GM12878 (cell line): Measurements from ENCODE around the gene GLUL. TPM values are rescaled to one million over a fixed set of nuclear protein-coding genes. Genes with fewer than 3 reads are reported as not detected.

Source experiments
- ATAC-seq: fragments of 200-7000 bp; cut with Tn5 transposase; 3 replicates; pipeline ENCODE4 v1.9.1; 2020; ENCODE audit warnings: mild to moderate bottlenecking, moderate library complexity
- BruUV-seq: library from RNA; stranded (reverse); fragments of 400-500 nt; replicated peaks from 2 replicates; lab custom pipeline; 2021; lab: Mats Ljungman, UMichigan
- CTCF ChIA-PET: fragments of 300-600 bp; sonication (Branson Sonifier 250); formaldehyde crosslinking; extraction: SDS; loops from one replicate; lab custom pipeline; 2021; ENCODE audit warnings: inconsistent platforms; lab: Yijun Ruan, JAX
- POLR2A ChIA-PET: fragments of 350-600 bp; formaldehyde crosslinking; extraction: SDS; loops from one replicate; lab custom pipeline; 2021; ENCODE audit warnings: inconsistent platforms; lab: Charles Lee
- RAD21 ChIA-PET: fragments of 300-600 bp; sonication (Branson Sonifier 250); formaldehyde crosslinking; loops from one replicate; lab custom pipeline; 2023; ENCODE audit warnings: antibody characterized with exemption; ENCODE audit not compliant: unreplicated experiment; lab: Charles Lee
- SMC1A ChIA-PET: fragments of 300-600 bp; sonication (Branson Sonifier 250); formaldehyde crosslinking; loops from one replicate; lab custom pipeline; 2023; ENCODE audit not compliant: unreplicated experiment, uncharacterized antibody; lab: Charles Lee
- DNase-seq: peaks from one replicate; pipeline ENCODE4 v3.0.0-alpha.2; 2011; ENCODE audit warnings: low read depth, low spot score
- FAIRE-seq: peaks from 3 replicates; lab custom pipeline; 2011; peaks lifted over from hg19 to GRCh38; lab: Jason Lieb, UNC
- H2AFZ ChIP-seq: 2 replicates; pipeline ENCODE4 v1.6.0; 2011; ENCODE audit warnings: low read depth, low read length, control low read depth; ENCODE audit not compliant: control insufficient read depth
- H3K27ac ChIP-seq: 2 replicates; pipeline ENCODE4 v1.5.1; 2011; ENCODE audit warnings: control low read depth; ENCODE audit not compliant: control insufficient read depth, insufficient read depth
- H3K27me3 ChIP-seq, 2 experiments: replicated peaks in 1 of 2; 2 replicates each; pipeline versions ENCODE4 v1.6.0 to v1.6.1; 2011; ENCODE audit warnings: low read length in 1 of 2; ENCODE audit not compliant: control insufficient read depth in 2 of 2, insufficient read depth in 2 of 2
- H3K36me3 ChIP-seq, 2 experiments: 2 replicates each; pipeline ENCODE4 v1.5.1; 2011; ENCODE audit warnings: low read length in 1 of 2; ENCODE audit not compliant: control insufficient read depth in 2 of 2, insufficient read depth in 2 of 2
- H3K4me1 ChIP-seq: 2 replicates; pipeline ENCODE4 v1.6.1; 2011; ENCODE audit warnings: mild to moderate bottlenecking, low read length, moderate library complexity, mixed read lengths; ENCODE audit not compliant: control insufficient read depth, insufficient read depth
- H3K4me2 ChIP-seq: 2 replicates; pipeline ENCODE4 v1.6.0; 2011; ENCODE audit warnings: control low read depth; ENCODE audit not compliant: control insufficient read depth, insufficient read depth
- H3K4me3 ChIP-seq: fragments of 200-600 bp; sonication (generic); 2 replicates; pipeline ENCODE4 v1.5.1; 2016
- H3K79me2 ChIP-seq: 2 replicates; pipeline ENCODE4 v1.6.0; 2011; ENCODE audit warnings: low read length; ENCODE audit not compliant: control insufficient read depth, insufficient read depth
- H3K9ac ChIP-seq: 2 replicates; pipeline ENCODE4 v1.8.0; 2011; ENCODE audit warnings: low read length, control low read depth, mixed read lengths; ENCODE audit not compliant: control insufficient read depth, insufficient read depth
- H3K9me3 ChIP-seq: replicated peaks from 3 replicates; pipeline ENCODE4 v1.5.1; 2011; ENCODE audit warnings: mild to moderate bottlenecking, low read length; ENCODE audit not compliant: control insufficient read depth, insufficient read depth
- H4K20me1 ChIP-seq: 2 replicates; pipeline ENCODE4 v1.6.0; 2011; ENCODE audit not compliant: control insufficient read depth, insufficient read depth
- BHLHE40 ChIP-seq, 2 experiments: fragments of 450-650 bp in 1 of 2; IDR thresholded peaks; 2 replicates each; pipeline ENCODE4 v1.6.1; 2011 to 2017; ENCODE audit warnings: low read depth in 2 of 2, borderline replicate concordance in 1 of 2, improper control_type of control experiment in 1 of 2, low read length in 1 of 2, mild to moderate bottlenecking in 1 of 2
- CREB1 ChIP-seq: IDR thresholded peaks from 2 replicates; pipeline ENCODE4 v1.6.1; 2012; ENCODE audit warnings: low read depth, mild to moderate bottlenecking, inconsistent platforms
- FOXM1 ChIP-seq: IDR thresholded peaks from 2 replicates; pipeline ENCODE4 v1.6.1; 2012; ENCODE audit warnings: low read depth, mild to moderate bottlenecking, inconsistent platforms, low read length, moderate library complexity
- IRF4 ChIP-seq: IDR thresholded peaks from 2 replicates; pipeline ENCODE4 v1.6.1; 2011; ENCODE audit warnings: low read depth, low read length
- IRF5 ChIP-seq: fragments of 450-650 bp; IDR thresholded peaks from 2 replicates; pipeline ENCODE4 v1.6.1; 2017; ENCODE audit warnings: borderline replicate concordance
- MEF2A ChIP-seq: IDR thresholded peaks from 2 replicates; pipeline ENCODE4 v1.6.1; 2011; ENCODE audit warnings: low read depth, mild to moderate bottlenecking, low read length, moderate library complexity; ENCODE audit not compliant: insufficient read depth
- MTA3 ChIP-seq: IDR thresholded peaks from 2 replicates; pipeline ENCODE4 v1.6.1; 2012; ENCODE audit warnings: low read length, inconsistent platforms, borderline replicate concordance
- NR2C2 ChIP-seq: IDR thresholded peaks from 2 replicates; pipeline ENCODE4 v1.6.1; 2011; ENCODE audit warnings: borderline replicate concordance, low read depth; ENCODE audit not compliant: control insufficient read depth, insufficient read length
- RAD21 ChIP-seq: IDR thresholded peaks from 2 replicates; pipeline ENCODE4 v1.6.1; 2011; ENCODE audit warnings: mild to moderate bottlenecking, low read depth, low read length, moderate library complexity; ENCODE audit not compliant: insufficient read depth
- SIN3A ChIP-seq: IDR thresholded peaks from 2 replicates; pipeline ENCODE4 v1.6.1; 2012; ENCODE audit warnings: low read depth, low read length, improper control_type of control experiment
- SRF ChIP-seq, 2 experiments: IDR thresholded peaks; 2 replicates each; pipeline ENCODE4 v1.6.1; 2011; ENCODE audit warnings: low read depth in 2 of 2, low read length in 2 of 2, mild to moderate bottlenecking in 1 of 2, moderate library complexity in 1 of 2
- STAT1 ChIP-seq: fragments of 450-650 bp; conservative IDR thresholded peaks from 2 replicates; pipeline ENCODE4 v1.6.1; 2014; ENCODE audit warnings: antibody characterized with exemption, mild to moderate bottlenecking
- TARDBP ChIP-seq: IDR thresholded peaks from 2 replicates; pipeline ENCODE4 v1.6.1; 2016; ENCODE audit warnings: borderline replicate concordance
- TCF3 ChIP-seq: IDR thresholded peaks from 2 replicates; pipeline ENCODE4 v1.6.1; 2012; ENCODE audit warnings: low read depth, mild to moderate bottlenecking, low read length, borderline replicate concordance; ENCODE audit not compliant: insufficient read depth
- YY1 ChIP-seq: IDR thresholded peaks from 2 replicates; pipeline ENCODE4 v1.6.1; 2011; ENCODE audit warnings: low read depth, mild to moderate bottlenecking, low read length
- ZNF207 ChIP-seq: fragments of 450-650 bp; IDR thresholded peaks from 2 replicates; pipeline ENCODE4 v1.6.1; 2014; ENCODE audit warnings: antibody characterized with exemption, mild to moderate bottlenecking, borderline replicate concordance
- WGBS: methylation state at CpG from one replicate; pipeline ENCODE4 v1.1.6; 2016; ENCODE audit warnings: low lambda C conversion rate; ENCODE audit not compliant: insufficient replicate concordance, insufficient coverage; ENCODE audit errors: missing lambda C conversion rate; 5-methylcytosine and 5-hydroxymethylcytosine counted together
- in situ Hi-C: fragments of 300-500 bp; cut with MboI; formaldehyde crosslinking; loops from 9 replicates; pipeline ENCODE4 v1.14.3; 2018; ENCODE audit warnings: mixed read lengths
- intact Hi-C: fragments of 100-400 bp; cut with micrococcal nuclease; formaldehyde crosslinking; loops from one replicate; pipeline ENCODE4 v1.14.2; 2022; ENCODE audit not compliant: unreplicated experiment
- polyA plus RNA-seq, 11 experiments: library from polyadenylated mRNA; depleted of rRNA in 4 of 11; unstranded in 6 of 11; stranded (reverse) in 5 of 11; fragments of >200 nt; fragmentation: Nextera tagmentation in 4 of 11; fragmentation: Illumina TruSeq in 1 of 11; extraction: Ambion mirVana in 4 of 11; extraction: Trizol in 1 of 11; gene quantifications; 1 replicate in 1 of 11; 2 replicates in 10 of 11; pipeline versions ENCODE4 v1.2.1 to v1.2.3, GENCODE V29; 2011 to 2016; ENCODE audit warnings: inconsistent platforms in 2 of 11, missing spikeins in 2 of 11, low read depth in 1 of 11
- total RNA-seq, 4 experiments: library from RNA; depleted of rRNA in 3 of 4; stranded (reverse); fragments of >200 nt in 3 of 4; fragmentation: Illumina TruSeq in 1 of 4; extraction: Trizol in 1 of 4; gene quantifications; 2 replicates each; pipeline versions ENCODE4 v1.2.1 to v1.2.3, GENCODE V29; 2013 to 2021
- TF ChIP-seq, protein P1 (sequence below): fragments of 450-650 bp; IDR thresholded peaks from 2 replicates; pipeline ENCODE4 v1.6.1; 2017; ENCODE audit warnings: low read depth, mild to moderate bottlenecking, moderate library complexity

Gene GLUL
- total and polyA plus RNA-seq, 10 of the 15 experiments (the other 5 are each of a cell fraction or from before 2014, with no cell fraction given) = 2.3 to 392 (median 164) TPM

GRCh38 chr1:182367926-182368325 is 23.7 kb downstream of the GLUL start:
- ChIA-PET CTCF (interaction anchor here (0.9 kb wide), 1 partner anchor 28 kb away, joined by 4 read pairs; no protein-coding TSS in a partner anchor), RAD21 (interaction anchor here (1.3 kb wide), 1 partner anchor 27 kb away, joined by 3 read pairs; no protein-coding TSS in a partner anchor), POLR2A (no interaction called here), SMC1A (interaction anchor here (1.1 to 1.3 kb wide), 2 partner anchors 9 to 14 kb away, joined by 3 read pairs; no protein-coding TSS in a partner anchor)
- Histone ChIP-seq H2AFZ (no peak overlapping the region), H3K27me3 (peaks cover 0 to 2% of the 10 kb centered on the region in 2 experiments; a peak in 2 of 4 replicates), H3K9me3 (no peaks in the 10 kb centered on the region), H4K20me1 (no peaks in the 10 kb centered on the region), H3K9ac (no peak overlapping the region), H3K4me1 (no peaks in the 10 kb centered on the region), H3K36me3 (no peaks in the 10 kb centered on the region), H3K27ac (no peak overlapping the region), H3K79me2 (no peaks in the 10 kb centered on the region), H3K4me2 (no peak overlapping the region), H3K4me3 (no peak overlapping the region)
- intact Hi-C loops = no loop called here
- TF ChIP-seq MTA3 = no peak
- TF ChIP-seq STAT1 = no peak
- no peak for TF ChIP-seq FOXM1
- no peak for TF ChIP-seq MEF2A
- no peak for TF ChIP-seq YY1
- TF ChIP-seq IRF4 = no peak
- no peak for TF ChIP-seq RAD21
- TF ChIP-seq, protein P1, sequence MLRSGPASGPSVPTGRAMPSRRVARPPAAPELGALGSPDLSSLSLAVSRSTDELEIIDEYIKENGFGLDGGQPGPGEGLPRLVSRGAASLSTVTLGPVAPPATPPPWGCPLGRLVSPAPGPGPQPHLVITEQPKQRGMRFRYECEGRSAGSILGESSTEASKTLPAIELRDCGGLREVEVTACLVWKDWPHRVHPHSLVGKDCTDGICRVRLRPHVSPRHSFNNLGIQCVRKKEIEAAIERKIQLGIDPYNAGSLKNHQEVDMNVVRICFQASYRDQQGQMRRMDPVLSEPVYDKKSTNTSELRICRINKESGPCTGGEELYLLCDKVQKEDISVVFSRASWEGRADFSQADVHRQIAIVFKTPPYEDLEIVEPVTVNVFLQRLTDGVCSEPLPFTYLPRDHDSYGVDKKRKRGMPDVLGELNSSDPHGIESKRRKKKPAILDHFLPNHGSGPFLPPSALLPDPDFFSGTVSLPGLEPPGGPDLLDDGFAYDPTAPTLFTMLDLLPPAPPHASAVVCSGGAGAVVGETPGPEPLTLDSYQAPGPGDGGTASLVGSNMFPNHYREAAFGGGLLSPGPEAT = no peak
- no peak for TF ChIP-seq CREB1
- TF ChIP-seq ZNF207 = no peak
- no peak for TF ChIP-seq TCF3
- no peak for TF ChIP-seq IRF5
- TF ChIP-seq TARDBP = no peak
- TF ChIP-seq SRF (IDR thresholded peaks at IDR 0.05; ENCODE audit: low read depth in 2 of 2, low read length in 2 of 2) = no peak
- TF ChIP-seq SIN3A = no peak
- no peak for TF ChIP-seq NR2C2
- TF ChIP-seq BHLHE40 (IDR thresholded peaks at IDR 0.05; ENCODE audit: borderline replicate concordance in 1 of 2, low read depth in 2 of 2, low read length in 1 of 2) = no peak
- no TSS peak for BruUV-seq
- DNase-seq (no peak), ATAC-seq (no peak), FAIRE-seq (no peak)
- WGBS = 69% methylated on average over 2 of the region's 2 CpGs
- in situ Hi-C loops = no loop called here
